Breast epithelium (tissue), 4 donors: ENCODE measurements around the gene CLCN2. TPM values are rescaled to one million over a fixed set of nuclear protein-coding genes. Genes with fewer than 3 reads are reported as not detected.

ENCODE experiments used
- DNase-seq, 2 donors: peaks; one replicate each; pipeline ENCODE4 v3.0.0-alpha.2; 2019; ENCODE audit warnings: low spot score in 2 of 2
- H3K27ac ChIP-seq, 2 donors: fragments of 200-600 bp; sonication (generic) in 1 of 2; one replicate each; pipeline ENCODE4 v1.5.1; 2016 to 2019; ENCODE audit warnings: mild to moderate bottlenecking in 1 of 2
- H3K27me3 ChIP-seq, 2 donors: fragments of 200-600 bp; sonication (generic) in 1 of 2; one replicate each; pipeline versions ENCODE4 v1.5.1 to v1.6.0; 2017 to 2019; ENCODE audit warnings: control low read depth in 1 of 2, mild to moderate bottlenecking in 1 of 2
- H3K36me3 ChIP-seq: fragments of 200-600 bp; one replicate; pipeline ENCODE4 v1.5.1; 2019
- H3K4me1 ChIP-seq, 2 donors: fragments of 200-600 bp; sonication (generic); one replicate each; pipeline ENCODE4 v1.5.1; 2016 to 2019; ENCODE audit warnings: control low read depth in 1 of 2
- H3K4me3 ChIP-seq, 3 donors: fragments of 200-600 bp; sonication (generic); 1 replicate in 2 of 3; 2 replicates in 1 of 3; pipeline ENCODE4 v1.5.1; 2016 to 2019; ENCODE audit warnings: mild to moderate bottlenecking in 3 of 3, moderate library complexity in 2 of 3
- H3K9me3 ChIP-seq, 2 donors: fragments of 200-600 bp; sonication (generic) in 1 of 2; one replicate each; pipeline ENCODE4 v1.5.1; 2016 to 2019; ENCODE audit warnings: control low read depth in 1 of 2
- CTCF ChIP-seq, 3 donors: fragments of 450-650 bp; IDR thresholded peaks; one replicate each; pipeline ENCODE4 v1.5.1; 2016 to 2017; ENCODE audit warnings: antibody characterized with exemption in 3 of 3, mild to moderate bottlenecking in 3 of 3, moderate library complexity in 3 of 3
- POLR2A ChIP-seq: fragments of 450-650 bp; IDR thresholded peaks from one replicate; pipeline ENCODE4 v1.6.1; 2016; ENCODE audit warnings: antibody characterized with exemption, mild to moderate bottlenecking, moderate library complexity
- POLR2AphosphoS5 ChIP-seq, 3 donors: sonication (generic); formaldehyde crosslinking; IDR thresholded peaks; one replicate each; pipeline ENCODE4 v1.6.1; 2017; ENCODE audit warnings: antibody characterized with exemption in 3 of 3
- intact Hi-C: fragments of 100-400 bp; cut with DNase I; formaldehyde crosslinking; loops from one replicate; pipeline ENCODE4 v1.15.1; 2023; ENCODE audit warnings: low total_unique reads
- total RNA-seq, 3 donors: library from RNA; depleted of rRNA; stranded (reverse); fragments of >200 nt; gene quantifications; one replicate each; pipeline ENCODE4 v1.1.0, GENCODE V29; 2016

CLCN2 gene
- total RNA-seq, 3 donors from 2014 or later = 2.1 to 4.2 (median 2.6) TPM

- H3K27me3 ChIP-seq = no peaks in the 10 kb centered on the region
- no peak for DNase-seq
- H3K4me3 ChIP-seq = no peak overlapping the region
- no peaks in the 10 kb centered on the region for H3K4me1 ChIP-seq
- H3K27ac ChIP-seq = no peak overlapping the region
- TF ChIP-seq CTCF (IDR thresholded peaks at IDR 0.05) (no peak), POLR2A (no peak), POLR2AphosphoS5 (IDR thresholded peaks at IDR 0.05) (no peak)
- H3K36me3 ChIP-seq = no peaks in the 10 kb centered on the region
- intact Hi-C loops = loop anchor here (2.0 kb wide), 1 partner anchor 57 kb away; no protein-coding TSS in a partner anchor
- H3K9me3 ChIP-seq = no peaks in the 10 kb centered on the region
Measured at GRCh38 chr3:184351511-184352148, 9.8 kb downstream of the CLCN2 start.

- intact Hi-C loops = loop anchor here (2.0 kb wide), 1 partner anchor 58 kb away; no protein-coding TSS in a partner anchor
- no peaks in the 10 kb centered on the region for H3K27me3 ChIP-seq
- DNase-seq = no peak
- TF ChIP-seq POLR2A = no peak
- TF ChIP-seq CTCF (IDR thresholded peaks at IDR 0.05) = no peak
- TF ChIP-seq POLR2AphosphoS5 (IDR thresholded peaks at IDR 0.05) = no peak
- no peaks in the 10 kb centered on the region for H3K36me3 ChIP-seq
- H3K9me3 ChIP-seq = no peaks in the 10 kb centered on the region
- H3K4me3 ChIP-seq = no peak overlapping the region
- H3K4me1 ChIP-seq = no peaks in the 10 kb centered on the region
- no peak overlapping the region for H3K27ac ChIP-seq
Measured at GRCh38 chr3:184350618-184351017, 10.8 kb downstream of the CLCN2 start.

- DNase-seq = no peak
- no peak for TF ChIP-seq POLR2AphosphoS5 (IDR thresholded peaks at IDR 0.05)
- TF ChIP-seq CTCF (IDR thresholded peaks at IDR 0.05) = no peak
- TF ChIP-seq POLR2A = no peak
- H3K27ac ChIP-seq = no peak overlapping the region
- intact Hi-C loops = loop anchor here (2.0 kb wide), 1 partner anchor 59 kb away; no protein-coding TSS in a partner anchor
- no peaks in the 10 kb centered on the region for H3K36me3 ChIP-seq
- H3K9me3 ChIP-seq = no peaks in the 10 kb centered on the region
- H3K4me3 ChIP-seq = no peak overlapping the region
- H3K27me3 ChIP-seq = no peaks in the 10 kb centered on the region
- H3K4me1 ChIP-seq = no peaks in the 10 kb centered on the region
Measured at GRCh38 chr3:184349563-184350470, 11.6 kb downstream of the CLCN2 start.

GRCh38 chr3:184348057-184348382, 13.4 kb downstream of the CLCN2 start:
- Histone ChIP-seq H3K9me3 (no peaks in the 10 kb centered on the region), H3K4me3 (no peak overlapping the region), H3K36me3 (no peaks in the 10 kb centered on the region), H3K27ac (no peak overlapping the region), H3K27me3 (no peaks in the 10 kb centered on the region), H3K4me1 (no peaks in the 10 kb centered on the region)
- no peak for TF ChIP-seq POLR2A
- TF ChIP-seq CTCF (IDR thresholded peaks at IDR 0.05) = no peak
- TF ChIP-seq POLR2AphosphoS5 (IDR thresholded peaks at IDR 0.05) = no peak
- no peak for DNase-seq
- intact Hi-C loops = no loop called here
